ENCODE results near the gene FUCA1.

GRCh38 chr1:23872421-23872820 lies 4.3 kb upstream of the FUCA1 start:
- TF ChIP-seq POLR2AphosphoS5 (IDR thresholded peaks at IDR 0.05; ENCODE audit: low read depth, low read length) (no peak), CTCF (IDR thresholded peaks at IDR 0.05) (no peak), TCF7L2 (IDR thresholded peaks at IDR 0.05; ENCODE audit: low read depth, low read length) (no peak), SIN3A (IDR thresholded peaks at IDR 0.05; ENCODE audit: borderline replicate concordance, insufficient read depth, low read depth, low read length) (no peak)
- TF ChIP-seq, protein P1, sequence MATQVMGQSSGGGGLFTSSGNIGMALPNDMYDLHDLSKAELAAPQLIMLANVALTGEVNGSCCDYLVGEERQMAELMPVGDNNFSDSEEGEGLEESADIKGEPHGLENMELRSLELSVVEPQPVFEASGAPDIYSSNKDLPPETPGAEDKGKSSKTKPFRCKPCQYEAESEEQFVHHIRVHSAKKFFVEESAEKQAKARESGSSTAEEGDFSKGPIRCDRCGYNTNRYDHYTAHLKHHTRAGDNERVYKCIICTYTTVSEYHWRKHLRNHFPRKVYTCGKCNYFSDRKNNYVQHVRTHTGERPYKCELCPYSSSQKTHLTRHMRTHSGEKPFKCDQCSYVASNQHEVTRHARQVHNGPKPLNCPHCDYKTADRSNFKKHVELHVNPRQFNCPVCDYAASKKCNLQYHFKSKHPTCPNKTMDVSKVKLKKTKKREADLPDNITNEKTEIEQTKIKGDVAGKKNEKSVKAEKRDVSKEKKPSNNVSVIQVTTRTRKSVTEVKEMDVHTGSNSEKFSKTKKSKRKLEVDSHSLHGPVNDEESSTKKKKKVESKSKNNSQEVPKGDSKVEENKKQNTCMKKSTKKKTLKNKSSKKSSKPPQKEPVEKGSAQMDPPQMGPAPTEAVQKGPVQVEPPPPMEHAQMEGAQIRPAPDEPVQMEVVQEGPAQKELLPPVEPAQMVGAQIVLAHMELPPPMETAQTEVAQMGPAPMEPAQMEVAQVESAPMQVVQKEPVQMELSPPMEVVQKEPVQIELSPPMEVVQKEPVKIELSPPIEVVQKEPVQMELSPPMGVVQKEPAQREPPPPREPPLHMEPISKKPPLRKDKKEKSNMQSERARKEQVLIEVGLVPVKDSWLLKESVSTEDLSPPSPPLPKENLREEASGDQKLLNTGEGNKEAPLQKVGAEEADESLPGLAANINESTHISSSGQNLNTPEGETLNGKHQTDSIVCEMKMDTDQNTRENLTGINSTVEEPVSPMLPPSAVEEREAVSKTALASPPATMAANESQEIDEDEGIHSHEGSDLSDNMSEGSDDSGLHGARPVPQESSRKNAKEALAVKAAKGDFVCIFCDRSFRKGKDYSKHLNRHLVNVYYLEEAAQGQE (IDR thresholded peaks at IDR 0.05; ENCODE audit: insufficient read depth in 1 of 2, low read depth in 2 of 2, low read length in 1 of 2) = no peak
